NCI-H1417 (cell line): ENCODE results near the gene IAPP.
A peak's percentile ranks its signal among the peaks of the same experiment; 100 is the strongest.
"Not testable (repeated sequence)": the region's sequence is repeated elsewhere in the genome, so short reads cannot be mapped to it uniquely, and the experiment has no call there.

Experiments
- DNase-seq, 3 experiments: peaks; one replicate each; lab custom pipeline; 2025; lab: John Stamatoyannopoulos, UW

IAPP gene

DNA sequence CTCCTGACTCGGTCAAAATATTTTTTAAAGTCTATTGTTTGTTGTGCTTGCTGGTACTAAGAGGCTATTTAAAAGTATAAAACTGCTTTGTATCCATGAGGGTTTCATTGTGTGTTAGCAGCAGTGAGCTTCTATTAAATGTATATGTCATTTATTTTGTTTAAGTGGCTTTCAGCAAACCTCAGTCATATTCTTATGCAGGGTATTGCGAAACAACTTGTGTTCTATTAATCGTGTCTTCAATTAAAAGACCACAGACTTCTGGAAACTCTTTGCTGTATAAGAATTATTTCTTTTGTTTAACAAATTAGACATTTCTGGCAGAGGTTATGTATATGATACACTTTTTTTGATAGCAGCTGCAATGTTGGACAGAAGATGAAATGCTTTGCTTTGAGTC lies 6.5 kb downstream of the IAPP start:
- no peak for DNase-seq

DNA sequence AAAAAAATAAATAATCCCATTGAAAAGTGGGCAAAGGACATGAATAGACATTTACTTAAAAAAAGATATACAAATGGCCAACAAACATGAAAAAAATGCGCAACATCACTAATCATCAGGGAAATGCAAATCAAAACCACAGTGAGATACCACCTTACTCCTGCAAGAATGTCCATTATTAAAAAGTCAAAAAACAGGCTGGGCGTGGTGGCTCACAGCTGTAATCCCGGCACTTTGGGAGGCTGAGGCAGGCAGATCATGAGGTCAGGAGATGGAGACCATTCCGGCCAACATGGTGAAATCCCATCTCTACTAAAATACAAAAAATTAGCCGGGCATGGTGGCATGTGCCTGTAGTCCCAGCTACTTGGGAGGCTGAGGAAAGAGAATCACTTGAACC lies 8.6 kb downstream of the IAPP start:
- DNase-seq, result not testable (repeated sequence)

DNA sequence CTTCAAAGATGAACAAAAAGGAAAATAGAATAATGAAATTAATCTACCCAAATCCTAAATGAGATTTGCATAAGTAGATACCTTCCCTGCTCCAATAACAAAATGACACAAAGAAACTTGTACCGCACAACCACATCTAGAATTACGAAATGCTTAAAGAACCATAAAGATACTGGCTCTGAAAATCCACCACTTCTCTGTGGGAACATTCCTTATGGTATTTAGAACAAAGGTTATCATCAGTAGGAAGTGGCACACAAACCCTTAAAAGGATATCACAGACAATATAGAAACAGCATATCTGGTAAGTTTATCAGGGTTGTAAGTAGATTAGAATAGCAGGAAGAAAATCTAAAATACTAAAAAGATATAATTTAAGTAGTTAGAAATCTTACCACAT lies 11.6 kb downstream of the IAPP start:
- DNase-seq, result no peak

DNA sequence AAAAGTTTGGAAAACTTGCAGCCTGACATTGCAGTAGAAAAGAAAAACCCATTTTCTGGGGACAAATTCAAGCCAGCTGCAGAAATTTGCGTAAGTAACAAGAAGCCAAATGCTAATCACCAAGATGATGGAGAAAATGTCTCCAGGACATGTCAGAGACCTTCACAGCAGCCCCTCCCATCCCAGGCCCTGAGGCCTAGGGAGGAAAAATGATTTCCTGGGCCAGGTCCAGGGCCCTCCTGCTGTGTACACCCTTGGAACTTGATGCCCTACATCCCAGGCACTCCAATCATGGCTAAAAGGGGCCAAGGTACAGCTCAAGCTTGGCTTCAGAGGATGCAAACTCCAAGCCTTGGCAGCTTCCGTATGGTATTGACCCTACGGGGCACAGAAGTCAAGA lies 14.5 kb downstream of the IAPP start:
- no peak for DNase-seq

DNA sequence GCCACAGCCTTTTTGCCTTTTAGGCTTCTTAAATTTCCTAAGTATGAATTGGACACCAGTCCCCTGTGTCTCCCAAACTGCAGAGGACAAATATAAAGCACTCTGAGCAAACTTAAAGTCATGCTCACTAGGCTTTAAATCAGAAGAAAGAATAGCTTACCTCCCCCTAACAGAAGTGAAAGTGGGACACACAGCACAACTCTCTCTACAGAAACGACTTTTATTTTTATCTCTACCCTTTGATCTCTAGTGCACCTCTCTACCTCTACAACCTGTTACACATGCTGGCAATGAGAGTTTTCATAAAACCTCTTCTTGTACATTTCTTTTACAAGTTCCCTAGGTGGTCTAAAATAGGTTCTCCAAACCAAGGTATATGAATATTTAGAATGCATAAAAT lies 19.7 kb downstream of the IAPP start:
- no peak for DNase-seq

DNA sequence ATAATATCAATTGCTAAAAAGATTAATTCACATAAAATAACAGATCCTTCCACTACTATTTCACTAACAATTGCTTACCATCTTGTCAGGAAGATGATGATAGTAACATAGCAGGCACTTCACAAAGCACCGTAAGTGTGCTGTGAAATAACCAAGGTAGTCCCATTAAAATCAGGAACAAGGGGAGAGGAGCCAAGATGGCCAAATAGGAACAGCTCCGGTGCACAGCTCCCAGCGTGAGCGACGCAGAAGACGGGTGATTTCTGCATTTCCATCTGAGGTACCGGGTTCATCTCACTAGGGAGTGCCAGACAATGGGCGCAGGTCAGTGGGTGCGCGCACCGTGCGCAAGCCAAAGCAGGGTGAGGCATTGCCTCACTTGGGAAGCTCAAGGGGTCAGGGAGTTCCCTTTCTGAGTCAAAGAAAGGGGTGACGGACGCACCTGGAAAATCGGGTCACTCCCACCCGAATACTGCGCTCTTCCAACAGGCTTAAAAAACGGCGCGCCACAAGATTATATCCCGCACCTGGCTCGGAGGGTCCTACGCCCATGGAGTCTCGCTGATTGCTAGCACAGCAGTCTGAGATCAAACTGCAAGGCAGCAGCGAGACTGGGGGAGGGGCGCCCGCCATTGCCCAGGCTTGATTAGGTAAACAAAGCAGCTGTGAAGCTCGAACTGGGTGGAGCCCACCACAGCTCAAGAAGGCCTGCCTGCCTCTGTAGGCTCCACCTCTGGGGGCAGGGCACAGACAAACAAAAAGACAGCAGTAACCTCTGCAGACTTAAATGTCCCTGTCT lies 22.3 kb downstream of the IAPP start:
- peak in 2 of 3 experiments; percentile 58 to 78 for DNase-seq

DNA sequence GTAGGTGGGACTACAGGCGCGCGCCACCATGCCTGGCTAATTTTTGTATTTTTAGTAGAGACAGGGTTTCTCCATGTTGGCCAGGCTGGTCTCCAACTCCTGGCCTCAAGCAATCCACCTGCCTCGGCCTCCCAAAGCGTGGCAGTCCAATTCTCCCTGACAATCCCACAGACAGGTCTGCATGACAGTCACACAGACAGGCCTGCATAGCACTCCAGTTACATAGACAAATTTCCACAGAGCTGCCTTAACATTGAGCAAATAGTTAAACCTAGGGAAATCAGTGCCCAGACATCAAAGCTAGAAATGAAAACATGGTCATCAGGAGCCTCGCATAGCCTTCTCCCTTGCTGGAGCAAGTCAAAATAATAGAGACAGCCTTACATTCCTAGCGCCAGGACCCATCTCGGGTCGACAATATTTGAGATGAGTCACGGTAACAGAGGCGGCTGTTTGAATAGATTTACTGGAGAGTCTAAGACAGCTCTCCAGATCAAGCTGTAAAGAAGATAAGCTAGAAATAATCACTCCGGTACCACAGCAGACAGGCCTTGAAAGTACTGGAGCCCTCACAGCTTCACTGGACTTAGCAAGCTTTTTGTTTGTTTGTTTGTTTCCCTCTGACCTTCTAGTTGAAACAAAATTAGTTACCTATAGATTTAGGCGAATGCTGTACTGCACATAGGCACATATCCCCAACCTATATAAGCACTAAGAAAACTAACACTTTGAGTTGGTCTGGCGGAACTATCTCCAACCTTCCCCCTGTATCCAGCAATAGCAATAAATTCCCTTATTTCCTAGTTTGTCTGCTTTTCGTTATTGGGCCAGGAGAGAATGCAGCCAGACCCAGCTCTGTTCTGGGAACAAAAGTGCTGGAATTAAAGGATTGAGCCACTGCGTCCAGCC lies 40.9 kb downstream of the IAPP start:
- DNase-seq, result no peak

DNA sequence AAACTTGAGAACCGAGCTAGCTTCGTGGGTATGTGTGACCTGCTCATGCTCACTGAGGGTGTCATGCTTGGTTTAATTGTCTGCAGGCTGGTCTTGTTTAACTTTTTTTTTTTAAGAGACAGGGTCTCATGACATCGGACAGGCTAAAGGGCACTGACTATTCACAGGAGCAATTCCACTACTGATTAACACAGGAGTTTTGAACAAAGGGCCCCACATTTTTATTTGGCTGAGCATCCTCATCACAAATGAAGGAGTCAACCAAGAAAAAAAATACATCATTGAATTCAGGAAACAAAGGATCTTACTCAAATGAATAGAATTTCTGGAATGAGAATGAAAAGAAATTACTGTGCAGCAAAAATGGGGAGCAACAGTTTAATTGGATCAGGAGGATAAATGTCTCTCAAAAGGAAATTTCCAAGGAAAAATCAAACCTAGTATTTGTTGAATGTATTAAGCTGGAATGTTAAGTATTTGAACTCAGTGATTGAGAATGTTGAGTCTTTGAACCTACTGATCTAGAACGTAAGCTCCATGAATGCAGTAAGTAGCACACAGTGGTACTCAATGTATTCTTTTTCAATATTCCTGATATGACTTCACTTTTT lies 43.9 kb downstream of the IAPP start:
- no peak for DNase-seq

DNA sequence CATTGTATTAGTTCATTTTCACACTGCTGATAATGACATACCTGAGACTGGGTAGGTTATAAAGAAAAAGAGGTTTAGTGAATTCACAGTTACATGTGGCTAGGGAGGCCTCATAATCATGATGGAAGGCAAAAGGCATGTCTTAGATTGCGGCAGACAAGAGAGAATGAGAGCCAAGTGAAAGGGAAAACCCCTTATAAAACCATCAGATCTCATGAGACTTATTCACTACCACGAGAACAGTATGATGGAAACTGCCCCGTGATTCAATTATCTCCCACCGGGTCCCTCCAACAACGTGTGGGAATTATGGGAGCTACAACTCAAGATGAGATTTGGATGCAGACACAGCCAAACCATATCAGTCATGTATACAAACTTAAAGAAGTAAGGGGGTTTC lies 45.7 kb downstream of the IAPP start:
- not testable (repeated sequence) for DNase-seq

DNA sequence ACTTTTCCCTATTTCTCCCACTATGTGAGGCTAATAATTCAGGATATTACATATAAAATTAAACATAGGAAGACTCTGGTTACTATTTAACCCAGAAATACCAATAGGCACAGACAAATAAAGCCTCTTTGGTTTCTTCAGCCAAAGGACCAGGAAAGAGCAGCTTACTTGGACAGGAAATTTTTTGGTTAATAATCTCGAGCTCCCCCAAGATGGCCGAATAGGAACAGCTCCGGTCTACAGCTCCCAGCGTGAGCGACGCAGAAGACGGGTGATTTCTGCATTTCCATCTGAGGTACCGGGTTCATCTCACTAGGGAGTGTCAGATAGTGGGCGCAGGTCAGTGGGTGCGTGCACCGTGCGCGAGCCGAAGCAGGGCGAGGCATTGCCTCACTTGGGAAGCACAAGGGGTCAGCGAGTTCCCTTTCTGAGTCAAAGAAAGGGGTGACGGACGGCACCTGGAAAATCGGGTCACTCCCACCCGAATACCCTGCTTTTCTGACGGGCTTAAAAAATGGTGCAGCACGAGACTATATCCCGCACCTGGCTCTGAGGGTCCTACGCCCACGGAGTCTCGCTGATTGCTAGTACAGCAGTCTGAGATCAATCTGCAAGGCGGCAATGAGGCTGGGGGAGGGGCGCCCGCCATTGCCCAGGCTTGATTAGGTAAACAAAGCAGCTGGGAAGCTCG lies 46.5 kb downstream of the IAPP start:
- DNase-seq, result peak in 1 of 3 experiments; percentile 4

DNA sequence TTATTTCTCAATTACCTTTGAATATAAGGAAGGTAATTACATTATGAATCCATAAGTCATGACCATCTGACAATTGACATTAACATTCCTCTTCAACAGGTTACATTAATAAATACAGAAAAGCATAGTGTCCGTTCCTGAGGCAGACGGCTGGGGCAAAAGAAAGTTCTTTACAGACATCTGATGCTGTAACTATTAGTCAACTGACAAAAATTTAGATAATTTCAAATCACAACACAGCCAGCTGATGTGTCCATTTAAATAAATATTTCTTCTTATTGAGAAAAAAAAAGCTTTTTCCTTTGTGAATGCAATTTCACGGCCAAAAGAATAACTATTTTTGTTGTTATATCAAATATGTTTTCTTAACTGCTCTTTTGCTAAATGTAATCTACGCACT lies 55.5 kb downstream of the IAPP start:
- no peak for DNase-seq
